Measurements from ENCODE around the gene ZSCAN5A.

DNA sequence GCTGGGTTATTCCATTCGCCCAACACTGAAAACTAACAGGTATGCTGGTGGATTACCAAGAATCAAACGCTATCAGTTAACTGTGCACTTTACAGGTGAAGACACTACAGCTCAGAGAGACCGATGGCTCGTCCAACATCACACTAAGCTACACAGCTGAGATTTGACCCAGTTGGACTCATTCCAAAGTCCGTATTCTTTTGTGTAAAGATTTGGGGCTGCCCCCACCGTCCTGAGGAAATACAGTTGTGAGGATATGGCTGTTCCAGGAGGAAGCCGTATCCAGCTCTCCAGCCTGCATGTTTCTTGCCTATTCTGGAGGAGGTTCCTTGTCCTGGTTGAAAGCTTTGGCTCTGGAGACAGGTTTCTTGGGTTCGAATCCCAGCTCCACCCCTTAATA, 4.2 kb downstream of the ZSCAN5A start:
- TF ChIP-seq, protein P1, sequence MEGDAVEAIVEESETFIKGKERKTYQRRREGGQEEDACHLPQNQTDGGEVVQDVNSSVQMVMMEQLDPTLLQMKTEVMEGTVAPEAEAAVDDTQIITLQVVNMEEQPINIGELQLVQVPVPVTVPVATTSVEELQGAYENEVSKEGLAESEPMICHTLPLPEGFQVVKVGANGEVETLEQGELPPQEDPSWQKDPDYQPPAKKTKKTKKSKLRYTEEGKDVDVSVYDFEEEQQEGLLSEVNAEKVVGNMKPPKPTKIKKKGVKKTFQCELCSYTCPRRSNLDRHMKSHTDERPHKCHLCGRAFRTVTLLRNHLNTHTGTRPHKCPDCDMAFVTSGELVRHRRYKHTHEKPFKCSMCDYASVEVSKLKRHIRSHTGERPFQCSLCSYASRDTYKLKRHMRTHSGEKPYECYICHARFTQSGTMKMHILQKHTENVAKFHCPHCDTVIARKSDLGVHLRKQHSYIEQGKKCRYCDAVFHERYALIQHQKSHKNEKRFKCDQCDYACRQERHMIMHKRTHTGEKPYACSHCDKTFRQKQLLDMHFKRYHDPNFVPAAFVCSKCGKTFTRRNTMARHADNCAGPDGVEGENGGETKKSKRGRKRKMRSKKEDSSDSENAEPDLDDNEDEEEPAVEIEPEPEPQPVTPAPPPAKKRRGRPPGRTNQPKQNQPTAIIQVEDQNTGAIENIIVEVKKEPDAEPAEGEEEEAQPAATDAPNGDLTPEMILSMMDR (IDR thresholded peaks at IDR 0.05): no peak
- TF ChIP-seq POLR2A (IDR thresholded peaks at IDR 0.05): no peak

Data from right lobe of liver (tissue), 4 donors.